GM21825 (cell line): ENCODE results near the gene SH3RF3.
A peak's percentile ranks its signal among the peaks of the same experiment; 100 is the strongest.
"Not testable (repeated sequence)": the region's sequence is repeated elsewhere in the genome, so short reads cannot be mapped to it uniquely, and the experiment has no call there.

Experiments used
- ATAC-seq: cut with Tn5 transposase; IDR thresholded peaks from one replicate; pipeline ENCODE4 v1.9.1; 2021; ENCODE audit warnings: mild to moderate bottlenecking, moderate library complexity; ENCODE audit not compliant: unreplicated experiment

Gene SH3RF3

DNA sequence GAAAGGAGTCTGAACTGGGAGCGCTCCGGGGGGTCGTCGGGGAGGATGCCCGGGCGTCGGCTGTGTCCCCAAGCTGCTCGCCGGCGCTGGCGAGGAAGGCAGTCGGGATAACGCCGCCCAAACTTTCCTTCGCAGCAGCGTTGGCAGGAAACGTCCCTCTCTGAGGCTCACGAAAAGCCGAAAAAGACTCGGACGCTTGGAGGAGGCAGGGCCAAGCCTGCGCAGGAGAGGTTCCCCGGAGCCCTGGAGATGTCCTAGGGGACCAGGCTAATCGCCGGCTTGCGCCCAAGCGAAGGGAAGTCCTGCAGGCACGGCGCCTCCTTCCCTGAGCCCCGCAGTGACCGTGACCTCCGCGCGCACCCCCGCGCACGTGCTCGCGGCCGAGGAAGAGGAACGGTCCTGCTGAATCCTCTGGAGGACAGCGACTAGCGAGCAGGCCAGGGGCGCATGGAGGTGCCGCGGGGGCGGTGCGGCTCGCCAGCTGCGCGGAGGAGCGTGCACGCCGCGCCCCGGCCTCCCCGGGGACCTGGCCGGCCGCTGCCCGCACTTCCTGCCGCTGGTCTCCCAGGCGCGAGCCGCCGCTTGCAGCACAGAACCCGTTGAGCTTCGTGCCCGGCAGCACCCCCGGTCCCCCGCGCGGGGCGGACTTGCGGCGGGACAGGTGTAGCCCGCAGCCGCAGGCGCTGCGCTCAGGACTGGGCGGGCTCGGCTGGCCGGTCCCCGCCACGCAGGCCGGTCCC, at the start of gene SH3RF3:
TSS of gene SH3RF3 (plus strand) at position 590 of the 740 bp plus-strand sequence.
- peak; percentile 43 for ATAC-seq

DNA sequence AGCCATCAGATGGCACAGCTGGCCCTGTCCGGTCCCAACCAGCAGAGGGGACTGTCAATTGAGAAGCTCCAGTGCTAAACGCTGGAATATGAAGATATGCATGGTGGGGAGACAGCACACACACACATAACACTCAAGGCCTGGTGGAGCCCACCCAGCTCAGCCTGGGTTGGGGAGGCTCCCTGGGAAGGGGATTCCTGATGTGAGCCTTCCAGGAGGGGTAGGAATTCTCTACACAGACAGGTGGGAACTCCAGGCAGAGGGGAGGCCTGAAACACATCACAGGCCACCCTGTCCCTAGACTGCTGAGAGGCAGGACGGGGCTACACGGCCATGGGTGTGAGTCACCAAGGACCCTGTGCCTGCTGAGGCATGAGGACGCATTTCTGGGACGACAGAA, 49.4 kb upstream of the SH3RF3 start:
- ATAC-seq: no peak

DNA sequence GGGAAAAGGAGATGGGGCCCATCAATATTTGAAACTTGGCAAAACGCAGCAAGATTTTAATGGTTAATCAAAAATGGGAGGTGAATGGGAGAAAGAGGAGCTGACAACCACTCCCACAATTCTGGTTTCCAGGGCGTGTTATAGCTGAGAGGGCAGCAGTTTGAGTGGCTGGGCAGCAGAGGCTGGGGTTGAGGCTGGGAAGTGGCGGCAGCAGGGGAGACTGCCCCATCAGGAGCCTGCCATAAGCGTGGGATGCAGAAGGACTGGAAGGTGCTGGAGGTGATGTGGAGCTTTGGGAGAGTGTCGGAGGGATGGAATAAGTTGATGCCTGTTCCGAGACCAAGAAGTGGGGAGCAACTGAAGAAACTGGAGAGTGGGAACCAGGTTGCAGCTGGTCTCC, 48.9 kb upstream of the SH3RF3 start:
- ATAC-seq: no peak

DNA sequence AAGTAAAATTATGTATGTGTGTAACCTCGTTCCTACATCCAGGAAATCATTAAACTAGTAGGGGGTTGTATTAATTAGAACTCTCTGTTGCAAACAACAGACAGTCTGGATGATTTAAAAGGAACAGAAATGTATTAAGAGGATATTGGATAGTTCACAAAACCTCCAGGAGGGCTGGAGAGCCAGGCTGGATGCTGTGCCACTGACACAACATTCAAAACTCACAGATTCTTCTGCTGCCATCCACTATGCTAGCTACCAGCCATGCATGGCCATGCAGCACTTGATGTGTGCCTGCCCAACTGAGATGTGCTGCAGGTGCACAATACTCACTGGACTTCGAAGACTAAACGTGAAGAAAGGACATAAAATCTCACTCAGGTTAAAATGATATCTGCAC, 48.2 kb upstream of the SH3RF3 start:
- no peak for ATAC-seq

DNA sequence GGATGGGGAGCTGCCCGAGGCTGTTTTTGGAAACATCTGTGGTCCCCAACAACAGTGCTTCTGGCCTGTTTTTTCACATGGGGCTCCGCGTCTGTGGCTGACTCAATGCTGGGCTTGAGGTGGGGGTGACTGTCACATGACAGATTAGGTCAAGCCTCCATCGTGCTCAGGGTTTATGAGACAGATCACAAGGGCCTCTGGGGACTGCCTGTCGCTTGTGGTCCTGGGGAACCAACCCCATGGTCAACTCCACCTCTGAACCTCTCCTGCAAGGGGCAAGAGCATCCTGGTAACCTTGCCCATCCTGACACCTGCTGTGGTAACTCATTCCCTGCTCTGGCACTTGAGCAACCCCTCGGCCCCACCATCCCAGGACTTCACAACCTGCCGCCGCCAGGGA, 47.6 kb upstream of the SH3RF3 start:
- ATAC-seq: no peak

DNA sequence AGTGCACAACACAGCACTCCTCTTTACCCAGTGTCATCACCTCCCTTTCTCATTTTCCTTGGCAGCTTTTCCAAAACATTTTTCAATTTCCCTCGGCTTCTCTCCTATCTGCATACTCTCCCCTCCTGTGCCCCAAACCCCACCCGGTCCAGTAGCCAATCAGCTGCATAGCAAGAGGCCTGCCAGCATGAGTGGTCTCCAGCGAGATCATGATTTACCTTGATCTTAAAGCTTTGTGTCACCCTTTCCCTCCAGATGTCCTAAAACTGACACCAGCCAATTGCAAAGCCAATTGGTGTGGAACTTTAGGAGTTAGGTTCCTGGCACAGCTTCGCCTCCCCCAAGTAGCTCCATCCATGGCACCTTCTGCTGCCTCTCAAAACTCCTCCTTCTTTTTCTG, 45.2 kb upstream of the SH3RF3 start:
- ATAC-seq: no peak

DNA sequence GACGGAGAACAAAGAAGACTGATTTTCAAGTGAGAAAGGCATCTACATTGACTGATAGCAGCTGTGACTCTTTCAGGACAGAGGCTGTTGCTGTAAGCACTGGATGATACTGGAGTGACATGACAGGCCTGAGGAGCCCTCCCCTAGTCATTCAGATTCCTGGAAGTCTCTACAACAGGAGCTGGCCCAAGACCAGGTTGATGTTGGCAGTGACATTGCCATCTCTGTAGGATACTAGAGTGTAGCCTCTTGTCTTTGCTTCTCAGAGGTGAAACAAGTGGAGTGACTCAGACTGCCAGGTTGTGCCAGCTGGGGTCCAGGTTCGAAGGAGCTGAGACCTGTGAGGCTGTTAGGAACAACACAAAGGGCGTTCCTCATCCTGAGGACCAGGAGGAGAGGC, 44.7 kb upstream of the SH3RF3 start:
- ATAC-seq: no peak

DNA sequence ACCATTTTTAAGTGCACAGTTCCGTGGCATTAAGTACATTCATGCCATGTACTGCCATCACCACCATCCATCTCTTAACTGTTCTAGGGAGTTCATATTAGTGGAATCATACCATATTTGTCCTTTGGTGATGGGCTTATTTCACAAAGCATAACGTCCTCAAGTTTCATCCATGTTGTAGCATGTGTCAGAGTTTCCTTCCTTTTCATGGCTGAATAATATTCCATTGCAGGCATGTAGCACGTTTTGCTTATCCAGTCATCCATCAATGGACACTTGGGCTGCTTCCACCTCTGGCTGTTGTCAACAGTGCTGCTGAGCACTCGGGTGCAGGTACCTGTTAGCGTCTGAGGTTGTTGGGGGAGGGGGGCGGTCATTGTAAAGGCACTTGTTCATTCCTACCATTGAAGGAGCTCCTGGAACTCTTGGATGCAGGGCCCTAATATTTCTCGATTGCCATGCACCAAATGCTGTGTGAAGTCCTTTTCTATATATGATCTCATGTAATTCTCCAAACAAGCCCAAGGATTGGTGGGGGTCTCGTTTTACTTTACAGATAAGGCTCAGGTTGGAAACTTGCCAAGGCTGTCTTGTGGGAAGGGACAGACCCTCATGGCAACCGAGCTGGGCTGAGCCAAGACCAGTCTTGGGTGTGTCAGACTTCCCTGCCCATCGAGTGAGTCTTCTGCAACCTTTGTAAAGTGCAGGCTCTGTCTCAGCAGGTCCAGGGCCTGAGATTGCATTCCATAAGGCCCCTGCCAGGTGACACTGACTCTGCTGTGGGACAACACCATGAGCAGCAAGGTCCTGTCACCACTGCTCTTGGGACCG, 42.9 kb upstream of the SH3RF3 start:
- no peak for ATAC-seq

DNA sequence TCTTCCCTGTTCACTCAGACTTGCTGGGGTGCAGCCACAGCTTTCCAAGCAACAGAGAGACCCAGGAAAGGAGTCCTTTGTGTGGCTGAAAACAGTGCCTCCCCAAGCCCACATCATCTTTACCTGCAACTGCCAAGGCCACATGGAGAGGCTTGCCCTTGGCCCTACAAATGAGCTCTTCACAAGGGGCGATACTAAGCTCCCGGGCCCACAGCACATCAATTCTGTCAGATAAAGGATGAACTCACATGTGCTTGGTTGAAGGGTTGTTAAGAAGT, 42.3 kb upstream of the SH3RF3 start:
- ATAC-seq: no peak

DNA sequence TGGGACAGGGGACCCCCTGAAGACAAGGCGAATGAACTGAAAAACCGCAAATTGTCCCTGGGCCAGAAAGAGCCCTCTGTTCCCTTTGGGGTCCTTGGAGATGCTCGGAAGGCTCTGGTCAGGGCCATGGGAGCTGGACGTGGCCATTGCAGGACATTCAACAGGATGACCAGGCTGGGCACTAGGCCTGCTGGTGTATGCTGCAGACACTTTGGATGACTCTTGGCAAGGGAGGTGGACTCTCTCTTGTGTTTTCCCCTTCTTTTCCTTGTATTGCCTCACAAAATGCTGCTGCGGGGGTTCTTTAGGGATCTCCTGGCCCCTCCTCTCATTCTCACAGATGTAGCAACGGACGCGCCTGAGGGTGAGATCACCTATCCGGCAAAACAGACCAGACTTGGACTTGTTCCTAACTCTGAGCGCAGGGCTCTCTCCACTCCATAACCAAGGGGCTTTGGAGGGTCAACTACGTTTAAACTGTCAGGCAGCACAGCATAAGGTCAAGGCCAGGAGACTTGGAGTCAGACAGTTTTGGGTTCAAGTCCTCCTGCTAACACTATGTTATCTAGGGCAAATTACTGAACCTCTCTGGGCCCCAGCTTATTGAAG, 41.8 kb upstream of the SH3RF3 start:
- no peak for ATAC-seq

DNA sequence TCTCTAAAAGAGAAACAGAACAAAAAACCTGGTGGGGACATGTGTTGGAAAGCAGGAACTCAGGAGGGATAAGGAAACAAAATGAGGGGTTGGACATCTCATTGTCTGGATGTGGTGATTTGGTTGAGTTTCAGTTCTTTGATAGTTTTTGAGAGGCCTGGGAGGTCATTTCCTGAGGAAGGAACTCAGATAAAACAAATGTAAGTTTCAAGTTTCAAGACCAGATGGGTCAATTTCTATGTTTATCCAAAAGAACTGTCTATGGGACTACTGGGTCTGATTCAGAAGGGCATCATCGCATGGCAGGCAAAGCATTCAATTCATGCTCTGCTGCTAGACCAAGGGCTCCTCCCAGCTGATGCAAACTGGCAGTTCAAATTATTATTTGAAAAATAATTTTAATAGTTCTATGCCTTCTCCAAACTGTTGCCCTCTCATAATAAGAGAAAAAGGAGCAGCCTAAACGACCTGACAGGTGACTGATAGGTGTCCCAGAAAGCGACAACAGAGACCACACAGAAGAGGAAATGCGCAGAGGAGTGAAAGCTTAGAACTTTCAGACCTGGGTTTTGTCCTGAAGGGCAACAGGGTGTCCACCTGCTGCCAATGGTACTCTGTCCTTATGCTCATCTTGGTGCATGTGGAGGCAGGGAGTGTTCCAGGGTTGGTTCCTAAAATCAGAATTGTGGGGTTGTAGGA, 39.3 kb upstream of the SH3RF3 start:
- ATAC-seq: no peak

DNA sequence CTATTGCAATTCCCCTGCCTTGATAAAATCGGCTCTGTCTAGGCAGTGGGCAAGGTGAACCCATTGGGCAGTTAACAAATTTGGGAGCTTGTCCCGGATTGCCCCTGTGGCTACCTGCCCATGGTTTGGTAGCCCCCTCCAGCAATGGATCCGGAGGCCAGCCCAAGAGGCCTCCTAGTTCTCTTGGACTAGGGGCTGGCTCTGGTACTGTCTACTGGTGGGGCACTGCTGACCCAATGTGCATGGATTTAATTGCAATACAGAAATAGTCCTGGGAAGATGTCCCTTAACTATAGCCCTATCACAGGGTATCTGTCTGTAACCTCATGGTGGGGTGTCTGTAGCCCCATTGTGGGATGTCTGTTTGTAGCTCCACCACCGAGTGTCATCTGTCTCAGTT, 37.5 kb upstream of the SH3RF3 start:
- ATAC-seq: no peak

DNA sequence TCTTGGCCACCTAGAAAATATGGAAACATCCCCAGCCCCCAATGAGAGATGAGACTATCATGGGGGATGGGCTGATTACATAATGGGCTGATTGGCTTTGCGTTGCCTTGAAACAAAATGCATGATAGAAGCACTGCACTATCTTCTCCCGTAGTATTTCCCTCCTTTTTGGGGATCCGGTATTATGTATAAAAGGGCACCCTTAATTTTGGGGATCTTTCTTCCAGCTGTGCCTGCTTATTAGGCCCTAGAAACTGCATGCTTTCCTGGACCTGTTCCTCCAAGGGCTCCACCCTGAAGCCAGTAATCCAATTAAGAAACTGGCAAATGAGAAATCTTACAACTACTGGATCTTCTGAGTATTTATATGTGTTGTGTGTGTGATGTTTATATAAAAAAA, 34.9 kb upstream of the SH3RF3 start:
- ATAC-seq: no peak

DNA sequence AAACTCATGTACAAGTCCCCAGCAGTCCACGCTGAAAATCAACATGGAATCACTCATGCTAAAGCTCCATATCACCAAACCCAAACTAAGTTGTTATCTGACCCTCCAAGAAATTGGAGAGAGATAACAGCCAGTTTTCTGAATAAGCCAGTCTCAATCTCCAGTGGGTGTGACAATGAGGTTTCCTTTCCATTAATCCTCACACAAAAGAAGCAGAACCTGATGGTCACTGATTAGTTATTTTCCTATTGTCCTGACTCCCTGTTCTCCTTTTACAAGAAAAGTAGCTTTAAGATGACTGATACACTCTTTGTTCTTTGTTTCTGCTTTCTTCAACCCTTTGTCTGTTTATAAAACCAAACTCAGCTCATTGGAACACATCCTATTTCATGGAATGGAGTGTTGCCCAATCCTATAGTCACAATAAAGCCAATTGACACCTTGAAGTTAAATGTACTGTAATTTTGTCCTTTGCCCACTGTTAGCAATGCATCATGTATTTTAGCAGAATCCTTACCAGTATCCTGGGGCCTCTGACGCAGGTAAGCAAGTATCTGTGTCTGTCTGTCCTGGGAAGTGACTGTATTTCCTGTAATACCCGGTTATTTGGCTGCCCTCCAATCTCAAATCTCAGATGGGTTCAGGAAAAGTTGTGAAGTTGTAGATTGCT, 30.6 kb upstream of the SH3RF3 start:
- no peak for ATAC-seq

DNA sequence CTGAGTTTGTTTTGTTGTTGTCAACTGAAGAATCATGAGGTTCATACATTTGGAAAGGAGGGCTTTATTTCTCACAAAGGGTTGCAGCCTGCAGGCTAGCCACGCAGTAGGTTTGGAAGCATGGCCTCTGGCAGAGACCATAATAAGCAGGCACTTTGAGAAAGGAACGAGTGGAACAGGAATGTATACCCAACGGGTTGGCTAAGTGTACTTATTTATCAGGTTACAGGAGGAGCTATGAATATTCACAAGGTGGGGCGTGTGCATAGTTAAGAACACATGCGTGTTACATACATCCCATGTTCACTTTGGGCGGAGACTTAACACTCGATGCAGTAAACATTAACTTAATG, 30.1 kb upstream of the SH3RF3 start:
- ATAC-seq: no peak

DNA sequence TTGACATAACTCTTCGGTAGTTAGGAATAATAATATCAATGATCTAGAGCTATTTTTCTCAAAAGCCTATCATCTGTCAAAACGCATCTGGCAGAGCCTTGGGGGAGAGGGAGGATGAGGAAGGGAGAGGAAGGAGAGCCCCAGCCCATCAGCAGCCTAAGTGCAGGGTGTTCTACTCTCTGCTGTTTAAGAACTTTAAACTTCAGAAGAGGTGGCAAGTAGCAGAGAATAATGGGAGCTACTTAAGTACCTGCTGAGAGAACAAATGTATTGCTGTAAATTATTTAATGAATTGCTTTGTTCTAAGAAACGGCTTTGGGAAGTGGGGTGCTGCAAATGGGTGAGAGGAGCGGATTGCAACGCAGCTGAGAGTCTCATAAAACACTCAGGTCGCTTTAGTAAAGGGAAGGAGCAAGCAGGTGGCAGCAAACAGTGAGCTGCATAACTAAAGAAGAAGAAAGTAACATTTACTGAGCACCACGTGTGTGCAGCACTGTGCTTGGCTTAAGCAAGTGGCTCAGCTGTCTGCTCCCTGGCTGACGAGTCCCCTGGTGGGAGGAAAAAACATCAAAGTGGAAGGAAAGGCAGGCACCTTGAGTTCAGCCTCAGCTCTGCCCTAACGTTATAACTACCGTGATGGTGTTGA, 26.3 kb upstream of the SH3RF3 start:
- ATAC-seq: no peak

DNA sequence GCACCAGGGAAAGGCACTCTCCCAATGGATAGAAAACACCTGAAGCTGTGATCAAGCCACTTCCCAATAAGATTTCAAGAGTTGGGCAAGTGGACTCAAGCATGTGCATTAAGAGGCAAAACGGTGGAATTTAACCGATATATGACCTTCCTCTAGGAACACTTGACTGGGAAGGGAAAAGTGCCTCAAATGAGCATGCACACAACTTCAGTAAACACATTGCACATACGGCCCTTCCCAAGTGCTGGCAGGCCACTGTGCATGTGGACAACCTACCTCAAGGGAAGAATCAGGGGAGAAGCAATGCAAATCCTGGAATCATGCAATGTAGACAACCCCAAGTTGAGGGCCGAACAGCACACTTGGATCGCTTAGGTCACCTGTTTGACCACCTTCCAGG, 23.9 kb upstream of the SH3RF3 start:
- no peak for ATAC-seq

DNA sequence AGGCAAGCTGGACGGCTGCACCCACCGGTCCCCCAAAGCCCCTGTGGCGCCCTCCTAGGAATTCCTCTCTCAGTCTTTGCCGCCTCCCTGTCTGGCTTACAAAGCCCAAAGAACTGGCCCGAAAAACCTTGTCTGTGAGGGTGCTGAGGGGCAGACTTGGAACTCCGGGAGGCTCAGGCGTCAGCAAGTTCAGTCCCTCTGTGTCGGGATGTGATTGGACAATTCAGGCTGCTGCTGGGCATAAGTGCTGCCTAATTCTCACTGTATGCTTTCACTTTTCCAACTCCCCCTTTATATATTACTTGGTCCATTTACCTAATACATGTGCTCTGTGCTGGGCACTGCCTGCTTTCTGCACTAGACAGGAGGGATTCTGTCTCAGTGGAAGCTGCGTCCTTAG, 20.3 kb upstream of the SH3RF3 start:
- no peak for ATAC-seq

DNA sequence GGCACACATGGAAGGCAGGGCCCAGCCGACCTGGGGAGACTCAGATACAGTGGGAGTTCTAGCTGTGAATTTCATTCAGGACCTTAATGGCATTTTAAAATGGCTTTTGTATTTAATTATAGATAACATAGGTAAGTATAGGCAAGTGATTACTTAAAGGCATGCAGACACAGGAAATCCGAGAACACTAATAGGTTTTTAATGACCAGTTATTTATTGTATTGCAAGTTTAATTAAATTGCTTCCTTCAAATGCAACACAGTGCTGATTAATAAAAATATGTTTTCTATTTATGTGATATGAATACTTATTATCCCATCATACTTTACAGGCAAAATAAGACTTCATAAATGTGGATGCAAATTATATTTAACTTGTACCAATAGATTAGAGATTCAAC, 19.7 kb upstream of the SH3RF3 start:
- no peak for ATAC-seq

DNA sequence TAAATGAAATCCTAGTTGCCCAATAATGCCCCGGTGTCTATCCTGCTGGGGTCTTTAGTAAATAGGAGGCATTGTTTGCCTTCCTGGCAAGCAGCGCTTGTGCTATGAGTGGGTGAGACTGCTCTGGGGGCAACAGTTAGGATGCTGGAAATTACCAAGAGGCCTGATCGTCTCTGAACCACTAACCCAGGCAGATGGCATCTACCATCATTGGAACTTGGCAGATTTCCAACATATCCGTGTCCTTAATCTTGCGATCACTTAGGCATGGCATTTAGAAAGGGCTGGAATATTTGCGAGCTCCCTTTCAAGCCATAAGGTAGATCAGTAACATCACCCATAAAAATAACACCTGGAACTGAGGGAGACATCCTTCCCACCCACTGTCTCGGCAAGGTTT, 18.8 kb upstream of the SH3RF3 start:
- no peak for ATAC-seq

DNA sequence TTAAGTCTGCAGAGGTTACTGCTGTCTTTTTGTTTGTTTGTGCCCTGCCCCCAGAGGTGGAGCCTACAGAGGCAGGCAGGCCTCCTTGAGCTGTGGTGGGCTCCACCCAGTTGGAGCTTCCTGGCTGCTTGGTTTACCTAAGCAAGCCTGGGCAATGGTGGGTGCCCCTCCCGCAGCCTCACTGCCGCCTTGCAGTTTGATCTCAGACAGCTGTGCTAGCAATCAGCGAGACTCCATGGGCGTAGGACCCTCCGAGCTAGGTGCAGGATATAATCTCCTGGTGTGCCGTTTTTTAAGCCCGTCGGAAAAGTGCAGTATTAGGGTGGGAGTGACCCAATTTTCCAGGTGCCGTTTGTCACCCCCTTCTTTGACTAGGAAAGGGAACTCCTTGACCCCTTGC, 11.8 kb upstream of the SH3RF3 start:
- ATAC-seq: not testable (repeated sequence)
